MM.1S (cell line): ENCODE measurements around the gene SEMA3G.

Experiments used
- CTCF ChIP-seq: fragments of 300-600 bp; sonication (generic); IDR thresholded peaks from 2 replicates; pipeline ENCODE4 v1.5.1; 2016; ENCODE audit warnings: antibody characterized with exemption, low read length, mixed read lengths
- EZH2 ChIP-seq: fragments of 300-600 bp; sonication (generic); optimal IDR thresholded peaks from 2 replicates; pipeline ENCODE3; 2017; ENCODE audit warnings: low read depth, mild to moderate bottlenecking, antibody characterized with exemption, low read length, mixed read lengths
- EZH2phosphoT487 ChIP-seq: fragments of 300-600 bp; sonication (generic); IDR thresholded peaks from 2 replicates; pipeline ENCODE4 v1.6.1; 2018; ENCODE audit warnings: antibody characterized with exemption, low read length

- TF ChIP-seq CTCF: peak; percentile 81
- TF ChIP-seq EZH2: no peak
- no peak for TF ChIP-seq EZH2phosphoT487
These were observed 16.5 kb downstream of the SEMA3G start for GRCh38 chr3:52428151-52429005.
